Ishikawa (cell line): ENCODE data around the gene PKIG.

Experiments used
- CEBPB ChIP-seq: IDR thresholded peaks from 2 replicates; pipeline ENCODE4 v1.6.1; 2012
- CREB1 ChIP-seq: IDR thresholded peaks from 2 replicates; pipeline ENCODE4 v1.6.1; 2012; ENCODE audit warnings: low read depth
- EGR1 ChIP-seq: IDR thresholded peaks from 2 replicates; pipeline ENCODE4 v1.6.1; 2012
- EP300 ChIP-seq: IDR thresholded peaks from 2 replicates; pipeline ENCODE4 v1.6.1; 2012; ENCODE audit warnings: borderline replicate concordance
- FOXM1 ChIP-seq: IDR thresholded peaks from 2 replicates; pipeline ENCODE4 v1.6.1; 2012; ENCODE audit warnings: low read depth, borderline replicate concordance
- RAD21 ChIP-seq: IDR thresholded peaks from 2 replicates; pipeline ENCODE4 v1.6.1; 2012; ENCODE audit warnings: low read depth
- TCF12 ChIP-seq: IDR thresholded peaks from 2 replicates; pipeline ENCODE4 v1.6.1; 2012; ENCODE audit warnings: low read depth
- TEAD4 ChIP-seq: IDR thresholded peaks from 2 replicates; pipeline ENCODE4 v1.6.1; 2012
- YY1 ChIP-seq: IDR thresholded peaks from 2 replicates; pipeline ENCODE4 v1.6.1; 2012; ENCODE audit warnings: low read depth
- TF ChIP-seq, protein P1 (sequence below): IDR thresholded peaks from 2 replicates; pipeline ENCODE4 v1.6.1; 2012
- TF ChIP-seq, protein P2 (sequence below): IDR thresholded peaks from 2 replicates; pipeline ENCODE4 v1.6.1; 2012; ENCODE audit warnings: low read depth, mild to moderate bottlenecking

DNA sequence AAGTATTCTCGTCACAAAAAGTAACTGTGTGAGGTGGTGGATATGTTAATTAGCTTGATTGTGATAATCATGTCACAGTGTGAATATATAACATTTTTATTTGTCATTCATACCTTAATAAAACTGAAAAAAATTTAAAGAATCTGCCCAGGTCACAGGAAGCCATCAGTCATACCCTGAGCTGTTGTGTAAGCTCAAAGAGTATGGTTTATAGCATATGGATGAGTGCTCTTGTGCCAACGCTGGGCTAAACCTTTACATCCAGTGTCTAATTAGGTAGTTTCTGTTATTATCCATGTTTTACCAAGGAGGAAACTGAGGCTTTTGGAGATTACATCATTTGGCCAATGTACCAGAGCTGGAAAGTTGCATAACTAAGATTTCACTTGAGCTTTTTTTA is 11.4 kb downstream of the PKIG start:
- TF ChIP-seq EGR1 (no peak), RAD21 (no peak), TEAD4 (no peak), TCF12 (no peak), EP300 (no peak), FOXM1 (no peak), YY1 (no peak), CEBPB (no peak), CREB1 (no peak)
- TF ChIP-seq, protein P1, sequence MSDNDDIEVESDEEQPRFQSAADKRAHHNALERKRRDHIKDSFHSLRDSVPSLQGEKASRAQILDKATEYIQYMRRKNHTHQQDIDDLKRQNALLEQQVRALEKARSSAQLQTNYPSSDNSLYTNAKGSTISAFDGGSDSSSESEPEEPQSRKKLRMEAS, result no peak
- TF ChIP-seq, protein P2, sequence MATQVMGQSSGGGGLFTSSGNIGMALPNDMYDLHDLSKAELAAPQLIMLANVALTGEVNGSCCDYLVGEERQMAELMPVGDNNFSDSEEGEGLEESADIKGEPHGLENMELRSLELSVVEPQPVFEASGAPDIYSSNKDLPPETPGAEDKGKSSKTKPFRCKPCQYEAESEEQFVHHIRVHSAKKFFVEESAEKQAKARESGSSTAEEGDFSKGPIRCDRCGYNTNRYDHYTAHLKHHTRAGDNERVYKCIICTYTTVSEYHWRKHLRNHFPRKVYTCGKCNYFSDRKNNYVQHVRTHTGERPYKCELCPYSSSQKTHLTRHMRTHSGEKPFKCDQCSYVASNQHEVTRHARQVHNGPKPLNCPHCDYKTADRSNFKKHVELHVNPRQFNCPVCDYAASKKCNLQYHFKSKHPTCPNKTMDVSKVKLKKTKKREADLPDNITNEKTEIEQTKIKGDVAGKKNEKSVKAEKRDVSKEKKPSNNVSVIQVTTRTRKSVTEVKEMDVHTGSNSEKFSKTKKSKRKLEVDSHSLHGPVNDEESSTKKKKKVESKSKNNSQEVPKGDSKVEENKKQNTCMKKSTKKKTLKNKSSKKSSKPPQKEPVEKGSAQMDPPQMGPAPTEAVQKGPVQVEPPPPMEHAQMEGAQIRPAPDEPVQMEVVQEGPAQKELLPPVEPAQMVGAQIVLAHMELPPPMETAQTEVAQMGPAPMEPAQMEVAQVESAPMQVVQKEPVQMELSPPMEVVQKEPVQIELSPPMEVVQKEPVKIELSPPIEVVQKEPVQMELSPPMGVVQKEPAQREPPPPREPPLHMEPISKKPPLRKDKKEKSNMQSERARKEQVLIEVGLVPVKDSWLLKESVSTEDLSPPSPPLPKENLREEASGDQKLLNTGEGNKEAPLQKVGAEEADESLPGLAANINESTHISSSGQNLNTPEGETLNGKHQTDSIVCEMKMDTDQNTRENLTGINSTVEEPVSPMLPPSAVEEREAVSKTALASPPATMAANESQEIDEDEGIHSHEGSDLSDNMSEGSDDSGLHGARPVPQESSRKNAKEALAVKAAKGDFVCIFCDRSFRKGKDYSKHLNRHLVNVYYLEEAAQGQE, result no peak
